DMS 273 (cell line): Measurements from ENCODE around the gene MYOM1.

ENCODE experiments used
- DNase-seq: peaks from one replicate; lab custom pipeline; 2025; ENCODE audit not compliant: unreplicated experiment; lab: John Stamatoyannopoulos, UW

Gene MYOM1

GRCh38 chr18:3219631-3220335, at the start of gene MYOM1:
MYOM1 (minus strand) TSS chr18:3219968; CDS start chr18:3215223, 4,745 bp downstream.
- DNase-seq = no peak

GRCh38 chr18:3269241-3269913, 49.6 kb upstream of the MYOM1 start:
- no peak for DNase-seq

- no peak for DNase-seq
Observed at GRCh38 chr18:3268306-3268705, 48.5 kb upstream of the MYOM1 start.

- no peak for DNase-seq
Observed at GRCh38 chr18:3266062-3266608, 46.4 kb upstream of the MYOM1 start.

- no peak for DNase-seq
Observed at GRCh38 chr18:3265564-3266033, 45.8 kb upstream of the MYOM1 start.

GRCh38 chr18:3264362-3264761, 44.6 kb upstream of the MYOM1 start:
- no peak for DNase-seq

GRCh38 chr18:3263132-3263700, 43.4 kb upstream of the MYOM1 start:
- DNase-seq = no peak

- peak; percentile 51 for DNase-seq
Observed at GRCh38 chr18:3262234-3263131, 42.7 kb upstream of the MYOM1 start.

GRCh38 chr18:3261373-3262233, 41.8 kb upstream of the MYOM1 start, which contains the start of gene MYL12B:
MYL12B (plus strand) TSS chr18:3262133; CDS start chr18:3272899, 10,766 bp downstream.
- peak; percentile 93 for DNase-seq

- no peak for DNase-seq
Observed at GRCh38 chr18:3260995-3261372, 41.2 kb upstream of the MYOM1 start.

GRCh38 chr18:3257627-3258120, 37.9 kb upstream of the MYOM1 start:
- no peak for DNase-seq

- no peak for DNase-seq
Observed at GRCh38 chr18:3256693-3257626, 37.2 kb upstream of the MYOM1 start.

- no peak for DNase-seq
Observed at GRCh38 chr18:3255611-3256165, 35.9 kb upstream of the MYOM1 start.

- DNase-seq = no peak
Observed at GRCh38 chr18:3254725-3255124, 35.0 kb upstream of the MYOM1 start.

GRCh38 chr18:3252843-3253242, 33.1 kb upstream of the MYOM1 start:
- no peak for DNase-seq

- no peak for DNase-seq
Observed at GRCh38 chr18:3251963-3252277, 32.2 kb upstream of the MYOM1 start.

- DNase-seq = no peak
Observed at GRCh38 chr18:3251249-3251962, 31.6 kb upstream of the MYOM1 start.
